HL-60/S4 treated with phorbol 12-myristate 13-acetate at 8.2 ng/mL for 4 days and 3 days (cell line): ENCODE data around the gene SNX13.

Experiments
- in situ Hi-C: fragments of 300-500 bp; cut with MboI; formaldehyde crosslinking; loops from 2 replicates; pipeline ENCODE4 v1.15.0; 2022; ENCODE audit warnings: low sequenced_read_pairs

The SNX13 gene

DNA sequence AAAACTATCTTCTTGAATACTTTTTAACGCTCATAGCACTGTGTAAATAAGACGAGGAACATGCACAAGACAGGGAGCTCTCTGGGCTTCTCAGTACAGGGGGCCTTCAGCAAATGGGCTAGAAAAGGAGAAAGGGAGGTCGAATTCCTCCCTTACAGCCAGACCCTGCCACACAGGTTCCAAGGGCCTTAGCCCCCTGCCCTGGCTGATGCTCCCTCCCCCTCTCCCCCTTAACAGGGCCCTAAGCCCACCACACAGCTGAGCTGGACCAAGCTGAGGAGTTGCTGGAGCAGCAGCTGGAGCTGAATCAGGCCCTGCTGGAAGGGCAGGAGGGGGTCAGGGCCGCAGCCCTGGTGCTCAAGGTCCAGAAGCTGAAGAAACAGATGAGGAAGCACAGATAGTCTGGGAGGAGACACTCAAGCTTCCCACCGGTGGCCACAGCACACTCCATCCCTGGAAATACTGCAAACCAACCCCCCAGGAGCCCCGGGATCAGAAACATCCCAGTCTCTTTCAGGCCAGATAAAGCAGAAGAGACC is 153.9 kb downstream of the SNX13 start:
- in situ Hi-C loops, result no loop called here

DNA sequence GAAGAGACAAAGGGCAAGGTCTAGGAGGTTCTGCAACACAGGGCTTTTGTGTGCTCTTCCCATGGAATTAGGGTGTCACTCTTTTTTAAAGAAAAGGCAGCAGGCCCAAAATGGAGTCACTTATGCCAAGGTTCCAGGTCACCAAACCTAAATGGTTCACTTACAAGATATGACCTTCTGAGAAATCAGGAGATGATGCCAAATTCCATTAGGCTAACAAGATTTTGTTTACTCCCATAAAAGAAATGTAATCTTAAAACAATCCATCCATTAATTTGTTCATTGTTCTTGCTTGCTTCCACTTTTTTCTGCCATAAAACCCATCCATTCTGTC is 158.1 kb downstream of the SNX13 start:
- in situ Hi-C loops, result no loop called here

DNA sequence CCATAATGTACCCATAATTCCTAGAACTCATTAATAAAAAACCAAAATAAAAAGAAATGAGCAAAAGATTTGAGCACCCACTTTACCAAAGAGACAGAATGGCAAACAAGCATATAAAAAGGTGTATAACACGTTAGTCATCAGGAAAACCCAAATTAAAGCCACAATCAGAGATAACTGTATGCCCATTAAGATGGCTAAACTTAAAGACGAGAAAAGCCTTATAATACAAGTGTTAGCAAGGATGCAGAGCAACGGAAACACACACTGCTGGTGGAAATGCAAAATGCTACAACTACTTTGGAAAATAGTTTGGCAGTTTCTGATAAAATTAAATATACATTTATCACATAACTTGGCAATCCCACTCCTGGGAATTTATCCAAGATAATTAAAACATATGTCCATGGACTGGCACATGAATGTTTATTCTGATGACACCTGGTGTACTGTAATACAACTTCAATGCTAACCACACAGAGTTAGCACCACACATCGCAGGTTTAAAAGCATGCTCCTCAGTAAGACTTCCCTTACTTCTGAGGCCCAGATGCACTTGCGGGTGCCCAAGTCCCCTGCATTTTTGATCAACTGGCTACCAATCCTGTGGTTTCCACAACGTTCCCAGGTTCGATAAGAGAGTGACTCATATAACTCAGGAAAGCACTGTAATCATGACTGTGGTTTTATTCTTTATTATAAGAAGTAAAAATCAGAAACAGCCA is 158.6 kb downstream of the SNX13 start:
- in situ Hi-C loops, result no loop called here

DNA sequence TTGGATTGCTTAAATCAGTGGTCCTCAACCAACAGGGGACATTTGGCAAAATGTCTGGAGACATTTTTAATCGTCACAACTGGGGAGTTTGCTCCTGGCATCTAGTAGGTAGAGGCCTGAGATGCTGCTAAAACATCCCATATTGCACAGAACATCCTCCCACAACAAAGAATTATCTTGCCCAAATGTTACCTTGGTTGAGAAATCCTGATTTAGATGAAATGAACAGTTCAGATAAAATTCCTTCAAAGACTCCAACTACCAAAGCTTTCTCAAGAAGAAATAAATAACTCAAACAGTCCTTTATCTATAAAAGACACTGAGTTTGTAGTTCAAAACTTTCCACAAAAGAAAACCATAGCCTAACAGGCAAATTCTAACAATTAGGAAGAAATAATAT is 160.9 kb downstream of the SNX13 start:
- in situ Hi-C loops, result no loop called here

DNA sequence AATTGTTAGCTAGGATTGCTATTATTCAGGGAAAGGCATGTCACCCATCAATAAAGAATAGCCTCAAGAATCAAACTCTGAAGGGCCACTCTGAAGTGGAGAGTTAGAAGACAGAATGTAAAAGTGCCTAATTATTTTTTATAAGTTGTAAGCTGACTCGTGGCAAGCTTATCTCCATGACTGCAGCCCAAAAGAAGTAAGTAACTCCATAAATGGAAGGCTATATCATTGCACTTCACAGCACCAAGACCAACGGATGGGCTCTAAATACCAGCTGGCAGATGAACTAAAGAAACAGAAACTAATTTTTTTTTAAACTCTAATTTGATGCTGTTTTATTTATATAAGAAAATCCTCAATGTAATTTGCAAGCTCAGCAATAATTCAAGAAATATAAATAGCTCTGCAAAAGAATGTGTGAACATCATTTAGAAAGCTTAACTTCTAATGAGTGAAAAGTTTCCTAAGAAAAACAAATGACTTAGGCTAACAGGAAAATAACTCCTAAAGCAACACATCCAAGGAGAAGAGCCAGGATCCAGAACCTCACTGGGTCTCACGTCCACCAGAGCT is 165.5 kb downstream of the SNX13 start:
- in situ Hi-C loops, result no loop called here

DNA sequence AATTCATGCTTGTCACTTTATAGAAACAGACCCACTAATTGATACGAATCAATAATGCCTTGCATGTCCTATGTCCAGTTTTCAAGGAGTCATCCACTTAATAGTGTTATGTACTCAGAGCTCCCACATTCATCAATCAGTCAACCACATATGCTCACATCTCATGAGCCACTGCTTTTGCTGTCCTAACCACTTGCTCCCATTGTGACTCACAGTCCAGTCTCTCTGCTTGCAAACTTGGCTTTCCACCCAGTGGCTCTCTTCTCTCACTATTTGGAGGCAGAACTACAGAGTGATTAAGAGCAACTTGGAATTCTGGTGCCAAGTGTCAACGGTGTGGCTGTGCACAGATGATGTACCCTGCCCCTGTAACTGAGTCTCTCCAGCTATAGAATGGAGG is 166.0 kb downstream of the SNX13 start:
- in situ Hi-C loops, result no loop called here

DNA sequence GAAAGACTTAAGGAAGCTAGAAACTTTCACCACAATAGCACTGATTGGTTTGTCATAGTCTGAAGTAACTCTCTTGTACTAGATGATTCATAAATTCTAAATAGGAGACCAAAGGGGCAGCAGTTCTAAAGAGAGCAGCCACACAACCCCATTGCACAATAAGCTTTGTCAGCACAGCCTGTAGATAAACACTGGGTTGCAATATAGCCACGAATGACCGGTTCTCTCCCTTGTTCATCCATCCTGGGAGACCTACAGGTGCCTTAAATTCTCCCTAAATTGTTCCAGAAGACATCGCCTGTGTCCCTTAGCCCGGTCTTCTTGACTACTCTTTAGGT is 167.0 kb downstream of the SNX13 start:
- in situ Hi-C loops, result no loop called here

DNA sequence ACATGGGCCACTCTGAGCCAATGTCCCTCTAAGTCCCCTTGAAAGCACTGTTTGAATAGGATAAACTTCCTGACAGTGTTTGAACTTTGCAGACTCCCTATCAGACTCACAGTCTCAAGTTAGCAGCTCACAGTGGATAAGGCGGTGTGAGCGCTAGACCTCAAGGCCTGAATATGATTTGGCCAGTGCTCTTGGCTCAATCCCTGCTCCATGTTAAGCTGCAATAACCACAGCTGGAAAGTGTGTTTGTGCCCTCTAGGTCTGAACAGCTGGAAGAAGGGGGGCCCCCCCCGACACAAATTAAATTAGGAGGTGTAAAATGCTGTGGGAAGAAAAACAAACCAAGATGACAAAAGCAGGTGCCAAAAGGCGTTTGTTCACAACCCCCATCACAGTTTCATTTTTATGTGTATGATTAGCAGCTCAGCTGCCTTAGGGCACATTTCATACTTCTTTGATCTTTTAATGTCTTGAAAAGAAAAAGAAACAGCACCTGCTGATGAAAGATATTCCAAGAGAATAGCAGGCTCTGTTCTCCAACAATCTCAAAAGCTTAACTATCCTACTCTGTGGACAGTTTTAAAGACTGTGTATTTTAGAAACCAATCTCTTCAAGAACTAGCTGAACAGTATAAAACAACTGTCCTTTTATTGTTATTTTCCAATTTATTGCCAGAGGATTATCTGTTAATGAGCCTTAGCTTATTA is 167.6 kb downstream of the SNX13 start:
- in situ Hi-C loops, result no loop called here

DNA sequence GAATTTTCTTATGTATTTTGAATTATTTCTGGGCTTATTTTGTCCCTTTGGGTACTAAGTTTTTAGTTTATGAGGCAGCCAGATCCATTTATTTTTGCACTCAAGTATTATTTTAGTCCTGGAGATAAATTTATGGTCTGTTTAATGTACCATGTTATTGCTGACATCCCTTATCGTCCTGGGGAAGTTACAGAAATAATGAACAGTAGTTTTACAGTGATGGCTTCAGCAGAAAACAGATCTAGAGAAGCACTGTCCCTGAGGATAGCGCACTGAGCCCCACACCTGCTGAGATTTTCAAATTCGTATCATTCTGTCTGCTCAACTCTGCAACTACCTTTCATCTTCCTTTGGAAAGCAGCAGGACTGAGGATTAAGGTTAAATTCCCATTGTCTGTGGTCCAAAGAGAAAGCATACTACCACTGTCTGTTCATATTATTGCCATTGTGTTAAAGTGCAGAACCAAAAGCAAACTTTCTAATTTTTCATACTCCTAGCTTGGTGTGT is 168.3 kb downstream of the SNX13 start:
- in situ Hi-C loops, result no loop called here

DNA sequence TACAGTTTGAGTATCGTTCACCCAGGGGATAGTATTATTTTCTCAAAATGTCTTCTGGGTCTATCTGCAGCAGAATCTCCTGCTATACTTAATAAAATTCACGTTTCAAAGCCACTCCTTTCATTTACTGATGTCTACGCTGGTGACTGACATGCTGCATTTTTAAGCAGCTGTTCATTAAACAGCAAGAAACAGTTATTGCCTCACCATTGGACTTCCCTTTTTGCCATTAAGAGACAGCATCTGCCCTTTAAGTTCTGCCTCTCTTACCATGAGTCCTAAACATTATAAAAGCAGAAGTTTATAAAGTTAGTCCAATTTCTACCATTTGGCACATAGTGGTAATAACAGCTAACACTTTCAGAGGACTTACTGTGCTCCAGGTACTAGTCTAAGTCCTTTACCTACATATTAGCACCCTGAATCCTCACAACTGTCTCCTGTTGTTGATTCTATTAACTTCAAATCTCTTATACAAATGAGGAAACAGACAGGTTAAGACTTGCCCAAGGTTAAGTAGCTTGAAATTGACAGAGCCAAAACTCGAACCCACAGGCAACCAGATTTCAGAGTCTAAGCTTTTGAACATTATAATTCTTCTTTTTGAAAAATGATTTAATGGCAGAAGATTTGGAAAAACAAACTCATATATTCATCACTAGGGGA is 169.5 kb downstream of the SNX13 start:
- in situ Hi-C loops, result no loop called here

DNA sequence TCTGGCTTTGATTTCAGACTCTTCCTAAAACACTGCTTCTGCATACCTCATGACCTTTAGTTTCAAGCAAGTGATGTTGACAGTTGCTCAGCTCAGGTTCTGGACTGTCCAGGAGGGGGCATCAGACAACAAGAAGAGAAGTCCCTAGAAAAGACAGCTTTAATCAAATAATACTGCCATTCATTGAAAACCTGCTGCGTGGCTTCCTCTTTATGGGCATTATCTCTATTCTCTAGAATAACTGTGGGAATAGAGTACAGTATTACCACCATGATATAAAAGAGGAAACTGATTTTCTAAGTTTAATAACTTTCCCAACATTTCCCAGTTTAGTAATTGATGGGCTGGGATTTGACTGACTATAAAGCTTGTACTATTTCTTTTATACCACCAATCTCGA is 170.4 kb downstream of the SNX13 start:
- in situ Hi-C loops, result no loop called here

DNA sequence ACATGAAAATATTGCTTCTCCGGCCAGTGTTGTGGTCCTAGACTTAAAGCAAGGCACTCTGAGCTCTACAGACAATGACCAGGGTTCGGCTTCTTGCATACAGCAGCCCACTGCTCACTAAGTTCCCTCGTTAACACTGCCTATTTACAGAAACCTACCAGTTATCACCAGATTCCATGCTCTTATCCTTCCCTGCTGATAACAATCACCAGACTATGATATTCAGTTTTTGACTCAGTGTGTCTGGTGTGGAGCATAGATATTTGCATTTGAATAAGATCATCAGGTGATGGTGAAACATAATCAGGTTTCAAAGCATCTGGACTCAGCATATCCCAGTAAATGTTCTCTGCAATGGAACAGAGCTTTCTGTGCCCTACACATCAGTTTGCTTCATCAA is 182.3 kb downstream of the SNX13 start:
- in situ Hi-C loops, result no loop called here

DNA sequence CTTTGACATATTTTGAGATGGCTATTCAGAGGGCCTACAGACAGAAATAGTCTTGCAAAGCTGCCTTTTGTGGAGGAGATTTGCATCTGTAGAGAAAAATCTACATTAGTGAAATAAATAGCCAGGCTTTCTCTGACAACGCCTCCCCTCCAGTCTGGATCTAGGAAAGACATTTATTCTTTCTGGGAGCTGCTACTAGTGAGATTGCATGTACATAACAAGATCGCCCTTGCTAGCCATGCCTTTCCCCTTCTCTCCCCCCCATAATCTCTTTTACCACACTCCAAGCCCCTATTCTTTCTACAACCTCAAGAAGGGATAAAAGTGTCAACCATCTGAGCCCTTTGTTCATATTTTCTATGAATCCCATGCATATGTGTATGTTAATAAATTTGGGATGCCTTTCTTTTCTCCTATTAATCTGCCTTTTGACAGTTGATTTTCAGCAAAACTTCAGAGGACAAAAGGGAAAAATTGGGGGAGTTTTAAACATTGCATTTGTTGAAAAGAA is 194.2 kb downstream of the SNX13 start:
- in situ Hi-C loops, result no loop called here

DNA sequence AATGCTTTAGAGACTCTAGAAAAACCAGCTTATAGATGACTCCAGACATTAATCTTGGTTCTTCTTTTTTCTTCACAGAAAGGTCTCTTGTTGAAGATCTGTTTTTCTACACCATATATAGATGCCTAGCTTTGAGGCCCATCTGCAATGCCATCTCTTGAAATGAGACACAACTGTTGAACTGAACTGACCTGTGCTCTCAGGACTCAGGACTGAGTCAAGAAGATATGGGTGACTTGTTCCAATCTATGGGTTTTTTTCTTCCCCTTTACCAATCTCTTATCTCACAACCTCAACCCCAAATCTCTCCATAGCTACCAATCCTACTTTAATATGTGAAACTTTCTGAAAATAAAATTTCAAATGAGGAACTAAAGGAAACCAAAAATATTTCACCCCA is 194.7 kb downstream of the SNX13 start:
- in situ Hi-C loops, result no loop called here

DNA sequence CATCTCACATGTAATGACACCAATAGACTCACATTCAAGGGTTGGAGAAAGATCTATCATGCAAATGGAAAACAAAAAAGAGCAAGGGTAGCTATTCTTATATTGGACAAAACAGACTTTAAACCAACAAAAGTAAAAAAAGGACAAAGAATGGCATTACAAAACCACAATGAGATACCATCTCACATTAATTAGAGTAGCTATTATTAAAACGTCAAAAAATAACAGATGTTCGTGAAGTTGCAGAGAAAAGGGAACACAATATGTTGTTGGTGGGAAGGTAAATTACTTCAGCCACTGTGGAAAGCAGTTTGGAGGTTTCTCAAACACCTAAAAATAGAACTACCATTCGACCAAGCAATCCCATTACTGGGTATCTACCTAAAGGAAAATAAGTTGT is 197.0 kb downstream of the SNX13 start:
- in situ Hi-C loops, result no loop called here

DNA sequence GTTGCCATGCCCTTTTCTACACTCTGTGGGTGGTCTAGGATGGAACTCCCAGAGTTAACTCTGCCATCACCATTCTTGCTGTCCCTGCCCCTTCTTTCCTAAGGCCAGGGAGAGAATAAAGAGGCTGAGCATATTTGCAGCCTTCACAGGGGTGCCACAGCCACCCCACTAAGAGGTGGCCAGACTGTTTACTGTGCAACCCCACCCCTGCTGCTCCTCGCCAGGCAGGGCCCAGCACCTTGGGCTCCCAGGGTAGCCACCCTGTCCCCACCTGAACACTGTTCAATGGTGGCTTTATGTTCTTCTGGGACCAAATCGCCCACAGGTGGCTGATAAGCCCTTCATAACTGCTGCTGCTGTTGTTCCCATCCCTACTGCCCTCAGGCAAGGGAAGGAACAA is 198.9 kb downstream of the SNX13 start:
- in situ Hi-C loops, result no loop called here
